ENCODE measurements around the gene SERP1.

The SERP1 gene

GRCh38 chr3:150546226-150547044 is at the start of gene SERP1, which contains the start of gene EIF2A:
TSS of gene SERP1 (minus strand) at chr3:150546496. CDS start at chr3:150546135, 361 bp downstream.
TSS of gene EIF2A (plus strand) at chr3:150546787. CDS start at chr3:150546803, 16 bp downstream.
- DNase-seq (ENCODE audit: low read depth in 3 of 3) = peak; percentile 94 to 99 (median 96)

- DNase-seq (ENCODE audit: low read depth in 3 of 3) = no peak
Observed at GRCh38 chr3:150594150-150594549, 47.9 kb upstream of the SERP1 start.

GRCh38 chr3:150589759-150590158 is 43.5 kb upstream of the SERP1 start:
- DNase-seq (ENCODE audit: low read depth in 3 of 3) = no peak

- no peak for DNase-seq (ENCODE audit: low read depth in 3 of 3)
Observed at GRCh38 chr3:150588027-150588830, 41.9 kb upstream of the SERP1 start.

- DNase-seq (ENCODE audit: low read depth in 3 of 3) = no peak
Observed at GRCh38 chr3:150583028-150583427, 36.7 kb upstream of the SERP1 start.

- no peak for DNase-seq (ENCODE audit: low read depth in 3 of 3)
Observed at GRCh38 chr3:150582620-150583019, 36.3 kb upstream of the SERP1 start.

- DNase-seq (ENCODE audit: low read depth in 3 of 3) = no peak
Observed at GRCh38 chr3:150581174-150581573, 34.9 kb upstream of the SERP1 start.

- no peak for DNase-seq (ENCODE audit: low read depth in 3 of 3)
Observed at GRCh38 chr3:150577855-150578254, 31.6 kb upstream of the SERP1 start.

- DNase-seq (ENCODE audit: low read depth in 3 of 3) = no peak
Observed at GRCh38 chr3:150567328-150567727, 21.0 kb upstream of the SERP1 start.

- DNase-seq (ENCODE audit: low read depth in 3 of 3) = no peak
Observed at GRCh38 chr3:150564243-150564642, 17.9 kb upstream of the SERP1 start.

- DNase-seq (ENCODE audit: low read depth in 3 of 3) = no peak
Observed at GRCh38 chr3:150557725-150558124, 11.4 kb upstream of the SERP1 start.

- no peak for DNase-seq (ENCODE audit: low read depth in 3 of 3)
Observed at GRCh38 chr3:150556792-150557191, 10.5 kb upstream of the SERP1 start.

GRCh38 chr3:150555859-150556436 is 9.7 kb upstream of the SERP1 start:
- DNase-seq (ENCODE audit: low read depth in 3 of 3) = no peak

GRCh38 chr3:150547045-150547741 is 897 bp upstream of the SERP1 start:
- no peak for DNase-seq (ENCODE audit: low read depth in 3 of 3)

GRCh38 chr3:150545419-150546225 is 674 bp downstream of the SERP1 start:
- peak; percentile 9 to 18 (median 14) for DNase-seq (ENCODE audit: low read depth in 3 of 3)

- no peak for DNase-seq (ENCODE audit: low read depth in 3 of 3)
Observed at GRCh38 chr3:150544726-150545125, 1.6 kb downstream of the SERP1 start.

- DNase-seq (ENCODE audit: low read depth in 3 of 3) = no peak
Observed at GRCh38 chr3:150544041-150544440, 2.3 kb downstream of the SERP1 start.

- DNase-seq (ENCODE audit: low read depth in 3 of 3) = no peak
Observed at GRCh38 chr3:150543531-150543930, 2.8 kb downstream of the SERP1 start.

- DNase-seq (ENCODE audit: low read depth in 3 of 3) = no peak
Observed at GRCh38 chr3:150543128-150543527, 3.2 kb downstream of the SERP1 start.

- DNase-seq (ENCODE audit: low read depth in 3 of 3) = no peak
Observed at GRCh38 chr3:150540991-150541390, 5.3 kb downstream of the SERP1 start.

- no peak for DNase-seq (ENCODE audit: low read depth in 3 of 3)
Observed at GRCh38 chr3:150540297-150540696, 6.0 kb downstream of the SERP1 start.
